ENCODE data around the gene CHIC2. TPM values are rescaled to one million over a fixed set of nuclear protein-coding genes. Genes with fewer than 3 reads are reported as not detected.

CHIC2 gene
- polyA plus RNA-seq, 1 donor (not counting 4 experiments of a cell fraction or from before 2014, with no cell fraction given), result 21.9 TPM

- Histone ChIP-seq H3K9ac (ENCODE audit: control insufficient read depth, extremely low read depth, insufficient read depth, low read length) (no peak overlapping the region), H3K79me2 (ENCODE audit: control insufficient read depth, insufficient read depth, low read length) (no peaks in the 10 kb centered on the region), H3K4me3 (ENCODE audit: control insufficient read depth in 2 of 3, extremely low read depth in 1 of 3, insufficient read depth in 2 of 3, low read depth in 1 of 3, low read length in 3 of 3) (no peak overlapping the region), H4K20me1 (ENCODE audit: control insufficient read depth, extremely low read depth, insufficient read depth, low read length) (no peaks in the 10 kb centered on the region), H3K27me3 (ENCODE audit: control insufficient read depth, extremely low read depth, insufficient read depth, low read length) (no peaks in the 10 kb centered on the region), H3K9me1 (ENCODE audit: control insufficient read depth, extremely low read depth, insufficient read depth, low read length) (no peaks in the 10 kb centered on the region), H3K4me1 (ENCODE audit: control insufficient read depth, extremely low read depth, insufficient read depth, low read length) (peaks cover 6% of the 10 kb centered on the region), H3K36me3 (ENCODE audit: control insufficient read depth in 2 of 2, extremely low read depth in 1 of 2, insufficient read depth in 2 of 2, low read length in 2 of 2) (no peaks in the 10 kb centered on the region), H3K9me3 (ENCODE audit: control insufficient read depth, low read depth, low read length) (no peaks in the 10 kb centered on the region), H2AFZ (ENCODE audit: control insufficient read depth, low read length) (no peak overlapping the region), H3K27ac (ENCODE audit: control insufficient read depth, insufficient read depth, low read length) (no peak overlapping the region), H3K4me2 (ENCODE audit: control insufficient read depth, extremely low read depth, insufficient read depth, low read depth, low read length) (no peak overlapping the region)
- dilution Hi-C loops (cut with MboI; ENCODE audit: extremely low pct_ligation_motif_present, low sequenced_read_pairs), result no loop called here
- TF ChIP-seq EZH2 (IDR thresholded peaks at IDR 0.05; ENCODE audit: low read length), result no peak
- TF ChIP-seq CTCF (optimal IDR thresholded peaks at IDR 0.05 in 1 of 3, IDR thresholded peaks at IDR 0.05 in 1 of 3, conservative IDR thresholded peaks at IDR 0.05 in 1 of 3; ENCODE audit: extremely low read depth in 1 of 3, insufficient read depth in 2 of 3, low read length in 3 of 3), result no peak
- FAIRE-seq (no peak), DNase-seq (ENCODE audit: low read depth, low spot score) (no peak)
Observed at GRCh38 chr4:53981567-53981966, 82.8 kb downstream of the CHIC2 start.

GRCh38 chr4:53981066-53981465, 83.3 kb downstream of the CHIC2 start:
- Histone ChIP-seq H3K36me3 (ENCODE audit: control insufficient read depth in 2 of 2, extremely low read depth in 1 of 2, insufficient read depth in 2 of 2, low read length in 2 of 2) (no peaks in the 10 kb centered on the region), H2AFZ (ENCODE audit: control insufficient read depth, low read length) (no peak overlapping the region), H3K9me3 (ENCODE audit: control insufficient read depth, low read depth, low read length) (no peaks in the 10 kb centered on the region), H3K9ac (ENCODE audit: control insufficient read depth, extremely low read depth, insufficient read depth, low read length) (no peak overlapping the region), H4K20me1 (ENCODE audit: control insufficient read depth, extremely low read depth, insufficient read depth, low read length) (no peaks in the 10 kb centered on the region), H3K79me2 (ENCODE audit: control insufficient read depth, insufficient read depth, low read length) (no peaks in the 10 kb centered on the region), H3K27ac (ENCODE audit: control insufficient read depth, insufficient read depth, low read length) (no peak overlapping the region), H3K4me2 (ENCODE audit: control insufficient read depth, extremely low read depth, insufficient read depth, low read depth, low read length) (no peak overlapping the region), H3K27me3 (ENCODE audit: control insufficient read depth, extremely low read depth, insufficient read depth, low read length) (no peaks in the 10 kb centered on the region), H3K9me1 (ENCODE audit: control insufficient read depth, extremely low read depth, insufficient read depth, low read length) (no peaks in the 10 kb centered on the region), H3K4me1 (ENCODE audit: control insufficient read depth, extremely low read depth, insufficient read depth, low read length) (peaks cover 6% of the 10 kb centered on the region), H3K4me3 (ENCODE audit: control insufficient read depth in 2 of 3, extremely low read depth in 1 of 3, insufficient read depth in 2 of 3, low read depth in 1 of 3, low read length in 3 of 3) (no peak overlapping the region)
- dilution Hi-C loops (cut with MboI; ENCODE audit: extremely low pct_ligation_motif_present, low sequenced_read_pairs), result no loop called here
- TF ChIP-seq CTCF (optimal IDR thresholded peaks at IDR 0.05 in 1 of 3, IDR thresholded peaks at IDR 0.05 in 1 of 3, conservative IDR thresholded peaks at IDR 0.05 in 1 of 3; ENCODE audit: extremely low read depth in 1 of 3, insufficient read depth in 2 of 3, low read length in 3 of 3), result no peak
- TF ChIP-seq EZH2 (IDR thresholded peaks at IDR 0.05; ENCODE audit: low read length), result no peak
- FAIRE-seq, result peak; percentile 53
- DNase-seq (ENCODE audit: low read depth, low spot score), result no peak
